Smooth muscle cell of the brain vasculature (primary cell): ENCODE results near the gene RNF149.

Experiments
- DNase-seq: peaks from one replicate; pipeline ENCODE4 v3.0.0-alpha.2; 2012; ENCODE audit warnings: low read depth, low spot score

RNF149 gene

DNA sequence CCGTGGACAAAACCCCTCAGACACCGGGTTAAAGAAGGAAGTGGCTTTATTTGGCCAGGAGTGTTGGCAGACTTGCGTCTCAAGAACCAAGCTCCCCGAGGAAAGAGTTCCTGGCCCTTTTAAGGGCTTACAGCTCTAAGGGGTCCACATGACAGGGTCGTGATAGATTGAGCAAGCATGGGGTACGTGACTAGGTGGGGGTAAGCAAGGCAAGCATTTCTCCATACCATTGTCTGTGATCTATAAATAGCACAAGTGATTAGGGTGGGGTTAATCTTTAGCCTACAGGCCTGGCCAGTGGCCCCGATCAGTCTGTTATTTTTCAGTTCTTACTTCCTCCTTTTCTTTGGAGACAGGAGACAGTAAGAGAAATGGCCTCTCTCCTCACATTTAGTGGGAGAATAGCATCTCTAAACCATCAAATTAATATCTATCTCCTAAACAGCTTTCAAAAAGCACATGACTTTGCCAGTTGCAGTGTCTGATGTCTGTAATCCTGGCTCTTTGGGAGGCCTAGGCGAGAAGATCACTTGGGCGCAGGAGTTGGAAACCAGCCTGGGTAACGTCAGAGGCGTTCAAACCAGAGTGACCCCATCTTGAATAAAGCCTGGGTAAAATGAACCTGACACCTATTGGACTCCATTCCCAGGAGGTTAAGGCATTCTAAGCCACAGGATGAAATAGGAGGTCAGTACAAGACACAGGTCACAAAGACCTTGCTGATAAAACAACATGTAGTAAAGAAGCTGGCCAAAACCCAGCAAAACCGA lies 74.1 kb downstream of the RNF149 start:
- no peak for DNase-seq

GRCh38 chr2:101232770-101233169 lies 75.7 kb downstream of the RNF149 start:
- DNase-seq = no peak

DNA sequence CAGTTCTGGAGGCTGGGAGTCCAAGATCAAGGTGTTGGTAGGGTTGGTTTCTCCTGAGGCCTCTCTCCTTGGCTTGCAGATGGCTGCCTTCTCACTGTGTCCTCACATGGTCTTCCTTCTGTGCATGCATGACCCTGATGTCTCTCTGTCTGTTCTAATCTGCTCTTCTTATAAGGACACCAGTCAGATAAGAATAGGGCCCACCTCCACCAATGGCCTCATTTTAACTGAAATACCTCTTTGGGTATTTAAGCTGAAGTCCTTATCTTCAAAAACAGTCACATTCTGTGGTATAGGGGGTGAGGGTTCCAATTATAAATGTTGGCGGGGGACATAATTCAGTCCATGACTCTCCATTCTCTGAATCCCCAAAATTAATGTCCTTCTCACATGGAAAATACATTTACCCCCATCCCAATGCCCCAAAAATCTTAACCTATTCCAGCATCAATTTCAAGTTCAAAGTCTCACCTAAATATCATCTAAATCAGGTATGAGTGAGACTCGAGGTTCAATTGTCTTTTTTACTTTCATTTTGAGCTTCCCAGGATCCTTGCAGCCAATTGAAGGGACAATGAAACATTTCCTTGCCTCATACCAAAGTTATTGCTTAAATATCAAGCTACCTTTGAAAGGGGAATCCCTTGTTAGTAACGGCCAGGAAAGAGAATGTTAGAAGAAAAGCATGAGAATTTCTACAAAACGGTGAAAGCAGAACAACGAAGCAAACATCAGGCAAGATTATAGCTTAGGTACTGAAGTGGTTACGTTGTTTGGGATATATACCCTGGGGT lies 76.4 kb downstream of the RNF149 start:
- DNase-seq = no peak

DNA sequence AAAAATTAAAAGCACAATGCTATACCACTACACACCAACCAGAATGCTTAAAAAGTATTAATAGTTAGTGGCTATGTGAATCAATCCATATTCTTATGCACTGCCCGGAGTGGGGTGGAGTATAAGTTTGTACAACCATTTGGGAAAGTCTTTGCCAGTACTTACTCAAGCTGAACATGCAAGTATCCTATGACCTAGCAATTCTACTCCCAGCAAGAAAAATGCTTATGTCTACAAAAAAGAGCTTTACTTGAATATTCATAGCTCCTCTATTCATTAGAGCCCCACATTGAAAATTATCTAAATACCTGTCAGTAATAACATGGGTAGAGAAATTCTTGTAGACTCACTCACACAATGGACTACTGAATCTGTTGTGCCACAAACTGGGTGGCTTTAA lies 77.3 kb downstream of the RNF149 start:
- DNase-seq = no peak

DNA sequence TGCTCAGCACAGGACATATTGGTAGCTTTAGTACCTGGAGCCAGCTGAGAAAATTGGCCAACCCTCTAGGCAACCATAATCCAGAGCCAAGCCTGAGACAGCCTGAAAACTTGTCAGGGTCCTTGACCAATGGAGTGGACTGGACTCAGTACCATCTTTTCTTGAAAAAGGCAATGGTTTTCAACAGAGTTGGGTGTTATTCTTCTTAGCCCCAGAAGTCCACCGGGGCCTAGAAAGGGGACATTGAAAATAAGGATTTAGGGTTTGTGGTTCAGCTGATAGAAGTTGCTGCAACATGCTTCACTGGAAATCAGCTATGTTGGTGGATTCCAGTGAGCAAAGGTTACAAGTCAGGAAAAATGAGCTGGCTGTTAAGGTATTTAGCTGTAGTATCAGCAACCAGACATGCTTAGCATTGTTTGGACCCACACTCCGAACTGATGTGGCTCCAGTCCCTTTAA lies 77.9 kb downstream of the RNF149 start:
- DNase-seq = no peak
